K562 (cell line): ENCODE measurements around the gene ZNF546. TPM values are rescaled to one million over a fixed set of nuclear protein-coding genes. Genes with fewer than 3 reads are reported as not detected.
A peak's percentile ranks its signal among the peaks of the same experiment; 100 is the strongest.

ENCODE experiments used
- CBX5 ChIP-seq: IDR thresholded peaks from 2 replicates; pipeline ENCODE4 v1.6.1; 2014; ENCODE audit warnings: low read depth, borderline replicate concordance
- EP400 ChIP-seq: fragments of 450-650 bp; IDR thresholded peaks from 2 replicates; pipeline ENCODE4 v1.6.1; 2017; ENCODE audit warnings: antibody characterized with exemption, mild to moderate bottlenecking, moderate library complexity
- GTF2B ChIP-seq: IDR thresholded peaks from 2 replicates; pipeline ENCODE4 v1.6.1; 2011; ENCODE audit not compliant: insufficient read length; ENCODE audit errors: extremely low read depth
- HDAC3 ChIP-seq: fragments of 450-650 bp; IDR thresholded peaks from 2 replicates; pipeline ENCODE4 v1.6.1; 2018; ENCODE audit warnings: borderline replicate concordance, mild to moderate bottlenecking, moderate library complexity; ENCODE audit not compliant: partially characterized antibody
- KAT7 ChIP-seq: sonication (generic); formaldehyde crosslinking; IDR thresholded peaks from 2 replicates; pipeline ENCODE4 v1.8.0; 2022; ENCODE audit warnings: missing genetic modification reagents, mild to moderate bottlenecking, borderline replicate concordance
- PCBP2 ChIP-seq: fragments of 200-400 bp; formaldehyde crosslinking; IDR thresholded peaks from 2 replicates; pipeline ENCODE4 v1.6.1; 2018; ENCODE audit warnings: low read length, low read depth, mild to moderate bottlenecking, moderate library complexity; ENCODE audit not compliant: poor library complexity, severe bottlenecking
- RBBP5 ChIP-seq: fragments of 200-600 bp; sonication (generic); IDR thresholded peaks from 2 replicates; pipeline ENCODE4 v1.6.1; 2012; ENCODE audit warnings: borderline replicate concordance, mild to moderate bottlenecking, low read length, control low read depth, inconsistent platforms; ENCODE audit not compliant: insufficient read depth, poor library complexity, severe bottlenecking
- TRIM28 ChIP-seq: fragments of 450-650 bp; IDR thresholded peaks from 2 replicates; pipeline ENCODE4 v1.6.1; 2017
- YY1 ChIP-seq, 3 experiments: IDR thresholded peaks; 2 replicates each; pipeline ENCODE4 v1.6.1; 2011; ENCODE audit warnings: low read length in 2 of 3, mild to moderate bottlenecking in 2 of 3, moderate library complexity in 2 of 3, borderline replicate concordance in 1 of 3, control low read depth in 1 of 3, low read depth in 1 of 3; ENCODE audit not compliant: insufficient read depth in 3 of 3, insufficient replicate concordance in 2 of 3, control insufficient read depth in 1 of 3, insufficient read length in 1 of 3; ENCODE audit errors: extremely low read depth in 1 of 3
- polyA plus RNA-seq, 8 experiments: library from polyadenylated mRNA; depleted of rRNA in 4 of 8; stranded (reverse) in 5 of 8; unstranded in 3 of 8; fragments of >200 nt; fragmentation: Nextera tagmentation in 2 of 8; fragmentation: Illumina TruSeq in 1 of 8; extraction: Ambion mirVana in 2 of 8; extraction: Trizol in 1 of 8; gene quantifications; 2 replicates each; pipeline versions ENCODE4 v1.2.1 to v1.2.3, GENCODE V29; 2011 to 2014; ENCODE audit warnings: inconsistent platforms in 1 of 8, missing spikeins in 1 of 8
- total RNA-seq, 7 experiments: library from RNA; depleted of rRNA in 6 of 7; stranded (reverse); fragments of >200 nt in 6 of 7; fragmentation: Illumina TruSeq in 2 of 7; extraction: Trizol in 2 of 7; gene quantifications; 2 replicates each; pipeline versions ENCODE4 v1.2.1 to v1.2.3, GENCODE V29; 2011 to 2021; ENCODE audit warnings: low replicate concordance in 1 of 7
- TF ChIP-seq, protein P1 (sequence below), 2 experiments: fragments of 450-650 bp in 1 of 2; sonication (generic) in 1 of 2; formaldehyde crosslinking in 1 of 2; IDR thresholded peaks in 1 of 2; conservative IDR thresholded peaks in 1 of 2; 2 replicates each; pipeline versions ENCODE4 v1.6.1 to v1.8.1; 2016 to 2023; ENCODE audit warnings: mild to moderate bottlenecking in 2 of 2, moderate library complexity in 2 of 2, inconsistent platforms in 1 of 2, missing genetic modification reagents in 1 of 2
- TF ChIP-seq, protein P2 (sequence below), 2 experiments: fragments of 450-650 bp in 1 of 2; IDR thresholded peaks; 2 replicates each; pipeline ENCODE4 v1.6.1; 2011 to 2017; ENCODE audit warnings: low read depth in 2 of 2, antibody characterized with exemption in 1 of 2, borderline replicate concordance in 1 of 2, low read length in 1 of 2, mild to moderate bottlenecking in 1 of 2, mixed read lengths in 1 of 2; ENCODE audit not compliant: control insufficient read depth in 1 of 2

Gene ZNF546
- total and polyA plus RNA-seq, 9 of the 15 experiments (the other 6 are each of a cell fraction or from before 2014, with no cell fraction given): 0.73 to 5.1 (median 2.2) TPM

DNA sequence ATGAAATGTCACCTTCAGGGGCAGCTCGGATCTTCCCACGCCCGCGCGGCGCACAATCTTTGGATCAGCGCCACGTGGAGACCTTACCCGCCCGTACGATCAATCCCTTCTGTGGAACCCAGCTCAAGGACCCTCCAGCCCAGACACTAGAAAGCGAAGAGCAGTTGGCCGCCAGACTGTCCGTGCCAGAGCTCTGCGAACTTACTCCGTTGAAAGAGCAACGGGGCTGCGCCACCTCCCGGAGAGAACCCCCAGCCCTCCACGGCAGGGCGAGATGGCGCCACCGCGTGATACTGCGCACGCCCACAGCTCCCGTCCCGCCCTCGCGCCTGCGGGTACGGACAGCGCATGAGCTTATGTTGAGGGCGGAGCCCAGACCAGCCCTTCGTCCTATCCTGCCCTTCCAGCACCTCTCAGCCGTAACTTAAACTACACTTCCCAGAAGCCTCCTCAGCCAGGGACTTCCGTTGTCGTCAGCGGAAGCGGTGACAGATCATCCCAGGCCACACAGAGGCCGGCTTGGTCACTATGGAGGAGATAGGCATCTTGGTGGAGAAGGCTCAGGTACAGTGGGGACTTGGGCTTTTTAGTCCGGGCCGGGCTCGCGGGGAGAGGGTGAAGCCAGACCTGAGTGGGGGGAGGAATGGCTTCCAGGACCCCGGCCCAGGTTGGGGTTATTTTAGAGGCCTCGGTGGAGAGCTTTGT lies 26.0 kb upstream of the ZNF546 start, which contains the start of gene PSMC4 (continued):
- peak; percentile 43 for TF ChIP-seq RBBP5
- TF ChIP-seq, protein P1, sequence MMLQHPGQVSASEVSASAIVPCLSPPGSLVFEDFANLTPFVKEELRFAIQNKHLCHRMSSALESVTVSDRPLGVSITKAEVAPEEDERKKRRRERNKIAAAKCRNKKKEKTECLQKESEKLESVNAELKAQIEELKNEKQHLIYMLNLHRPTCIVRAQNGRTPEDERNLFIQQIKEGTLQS (IDR thresholded peaks at IDR 0.05): peak; percentile 64
- TF ChIP-seq, protein P1 (CRISPR knock-in tag; conservative IDR thresholded peaks at IDR 0.05): no peak; the same call in 1 of the 2 replicates
- no peak for TF ChIP-seq PCBP2
- peak; percentile 25 to 81 (median 80) for TF ChIP-seq YY1 (IDR thresholded peaks at IDR 0.05; ENCODE audit: borderline replicate concordance in 1 of 3, control insufficient read depth in 1 of 3, extremely low read depth in 1 of 3, insufficient read depth in 3 of 3, insufficient read length in 1 of 3, insufficient replicate concordance in 2 of 3, low read depth in 1 of 3, low read length in 2 of 3)
- TF ChIP-seq, protein P2, sequence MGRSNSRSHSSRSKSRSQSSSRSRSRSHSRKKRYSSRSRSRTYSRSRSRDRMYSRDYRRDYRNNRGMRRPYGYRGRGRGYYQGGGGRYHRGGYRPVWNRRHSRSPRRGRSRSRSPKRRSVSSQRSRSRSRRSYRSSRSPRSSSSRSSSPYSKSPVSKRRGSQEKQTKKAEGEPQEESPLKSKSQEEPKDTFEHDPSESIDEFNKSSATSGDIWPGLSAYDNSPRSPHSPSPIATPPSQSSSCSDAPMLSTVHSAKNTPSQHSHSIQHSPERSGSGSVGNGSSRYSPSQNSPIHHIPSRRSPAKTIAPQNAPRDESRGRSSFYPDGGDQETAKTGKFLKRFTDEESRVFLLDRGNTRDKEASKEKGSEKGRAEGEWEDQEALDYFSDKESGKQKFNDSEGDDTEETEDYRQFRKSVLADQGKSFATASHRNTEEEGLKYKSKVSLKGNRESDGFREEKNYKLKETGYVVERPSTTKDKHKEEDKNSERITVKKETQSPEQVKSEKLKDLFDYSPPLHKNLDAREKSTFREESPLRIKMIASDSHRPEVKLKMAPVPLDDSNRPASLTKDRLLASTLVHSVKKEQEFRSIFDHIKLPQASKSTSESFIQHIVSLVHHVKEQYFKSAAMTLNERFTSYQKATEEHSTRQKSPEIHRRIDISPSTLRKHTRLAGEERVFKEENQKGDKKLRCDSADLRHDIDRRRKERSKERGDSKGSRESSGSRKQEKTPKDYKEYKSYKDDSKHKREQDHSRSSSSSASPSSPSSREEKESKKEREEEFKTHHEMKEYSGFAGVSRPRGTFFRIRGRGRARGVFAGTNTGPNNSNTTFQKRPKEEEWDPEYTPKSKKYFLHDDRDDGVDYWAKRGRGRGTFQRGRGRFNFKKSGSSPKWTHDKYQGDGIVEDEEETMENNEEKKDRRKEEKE (IDR thresholded peaks at IDR 0.05; ENCODE audit: borderline replicate concordance in 1 of 2, control insufficient read depth in 1 of 2, low read depth in 2 of 2, low read length in 1 of 2): no peak
- peak; percentile 98 for TF ChIP-seq EP400
- no peak for TF ChIP-seq GTF2B
- no peak for TF ChIP-seq HDAC3
- no peak for TF ChIP-seq CBX5
- TF ChIP-seq TRIM28: peak; percentile 71; the same call in 1 of the 2 replicates
- TF ChIP-seq KAT7 (CRISPR knock-in tag): peak; percentile 83; the same call in 1 of the 2 replicates
